H1 (cell line): ENCODE data around the gene HSCB. TPM values are rescaled to one million over a fixed set of nuclear protein-coding genes. Genes with fewer than 3 reads are reported as not detected.

Source experiments
- CTCF ChIA-PET: fragments of 300-600 bp; sonication (Branson Sonifier 250); formaldehyde crosslinking; loops from one replicate; lab custom pipeline; 2021; ENCODE audit not compliant: partially characterized antibody; lab: Charles Lee
- POLR2A ChIA-PET: fragments of 300-600 bp; sonication (Branson Sonifier 250); formaldehyde crosslinking; loops from one replicate; lab custom pipeline; 2021; ENCODE audit warnings: inconsistent platforms; ENCODE audit not compliant: partially characterized antibody; lab: Charles Lee
- DNase-seq, 2 experiments: peaks; one replicate each; pipeline versions ENCODE4 v3.0.0 to v3.0.0-alpha.2; 2010 to 2022; ENCODE audit warnings: low spot score in 2 of 2, low read depth in 1 of 2, mixed read lengths in 1 of 2
- FAIRE-seq: peaks from 2 replicates; lab custom pipeline; 2011; peaks lifted over from hg19 to GRCh38; lab: Jason Lieb, UNC
- H2AFZ ChIP-seq: 2 replicates; pipeline ENCODE4 v1.8.1; 2012; ENCODE audit warnings: low read length, inconsistent platforms
- H2AK5ac ChIP-seq: 2 replicates; pipeline ENCODE4 v1.6.1; 2013; ENCODE audit warnings: low read depth, low read length
- H2BK120ac ChIP-seq: replicated peaks from 2 replicates; pipeline ENCODE3; 2013; ENCODE audit warnings: low read depth, low read length, inconsistent platforms
- H2BK12ac ChIP-seq: 2 replicates; pipeline ENCODE4 v1.6.1; 2013; ENCODE audit warnings: low read depth, low read length
- H2BK15ac ChIP-seq: 2 replicates; pipeline ENCODE4 v1.6.1; 2013; ENCODE audit warnings: low read length
- H2BK20ac ChIP-seq: 2 replicates; pipeline ENCODE4 v1.6.1; 2013; ENCODE audit warnings: low read length
- H2BK5ac ChIP-seq: 2 replicates; pipeline ENCODE4 v1.6.1; 2013; ENCODE audit warnings: low read depth, low read length
- H3K14ac ChIP-seq: 2 replicates; pipeline ENCODE4 v1.6.1; 2013; ENCODE audit warnings: inconsistent platforms; ENCODE audit not compliant: insufficient read length
- H3K18ac ChIP-seq: 2 replicates; pipeline ENCODE4 v1.6.1; 2013; ENCODE audit warnings: low read length; ENCODE audit errors: extremely low read depth
- H3K23ac ChIP-seq: 2 replicates; pipeline ENCODE4 v1.6.1; 2013; ENCODE audit warnings: inconsistent platforms; ENCODE audit not compliant: insufficient read length
- H3K23me2 ChIP-seq: 2 replicates; pipeline ENCODE4 v1.6.1; 2013; ENCODE audit warnings: low read depth, low read length
- H3K27ac ChIP-seq: 2 replicates; pipeline ENCODE4 v1.6.1; 2011; ENCODE audit warnings: low read depth, low read length, inconsistent platforms
- H3K27me3 ChIP-seq, 4 experiments: replicated peaks in 1 of 4; 1 replicate in 1 of 4; 2 replicates in 3 of 4; pipeline versions ENCODE4 v1.6.1 to v1.8.1; 2011 to 2013; ENCODE audit warnings: low read length in 3 of 4, mild to moderate bottlenecking in 3 of 4, inconsistent platforms in 2 of 4, mixed read lengths in 2 of 4, moderate library complexity in 1 of 4; ENCODE audit not compliant: control insufficient read depth in 3 of 4, insufficient read depth in 3 of 4; ENCODE audit errors: extremely low read depth in 1 of 4
- H3K36me3 ChIP-seq, 4 experiments: 2 replicates each; pipeline versions ENCODE4 v1.6.1 to v1.8.1; 2011 to 2013; ENCODE audit warnings: mild to moderate bottlenecking in 4 of 4, low read length in 3 of 4, moderate library complexity in 2 of 4, control low read depth in 1 of 4, inconsistent platforms in 1 of 4; ENCODE audit not compliant: insufficient read depth in 4 of 4, control insufficient read depth in 2 of 4
- H3K4ac ChIP-seq: replicated peaks from 2 replicates; pipeline ENCODE3; 2013; ENCODE audit warnings: low read length, low read depth, mixed read lengths, inconsistent platforms; ENCODE audit not compliant: insufficient read length
- H3K4me1 ChIP-seq, 4 experiments: replicated peaks in 1 of 4; 1 replicate in 1 of 4; 2 replicates in 3 of 4; pipeline versions ENCODE4 v1.6.1 to v1.8.1; 2011 to 2013; ENCODE audit warnings: low read length in 3 of 4, inconsistent platforms in 2 of 4, mixed read lengths in 1 of 4; ENCODE audit not compliant: insufficient read depth in 4 of 4, control insufficient read depth in 3 of 4
- H3K4me2 ChIP-seq, 2 experiments: 2 replicates each; pipeline versions ENCODE4 v1.6.1 to v1.8.1; 2011 to 2013; ENCODE audit warnings: low read depth in 2 of 2, low read length in 2 of 2, control low read depth in 1 of 2, inconsistent platforms in 1 of 2, mild to moderate bottlenecking in 1 of 2; ENCODE audit not compliant: insufficient read depth in 1 of 2
- H3K4me3 ChIP-seq, 4 experiments: fragments of 200-600, 300-600 bp in 1 of 4; sonication (generic), shearing (Covaris generic), sonication (Bioruptor Twin) in 1 of 4; 2 replicates each; pipeline versions ENCODE4 v1.5.1 to v1.8.1; 2011 to 2016; ENCODE audit warnings: low read length in 4 of 4, low read depth in 3 of 4, control low read depth in 2 of 4, inconsistent platforms in 2 of 4, mild to moderate bottlenecking in 2 of 4, mixed read lengths in 1 of 4, moderate library complexity in 1 of 4; ENCODE audit not compliant: insufficient read depth in 2 of 4; ENCODE audit errors: extremely low read depth in 1 of 4
- H3K56ac ChIP-seq: replicated peaks from 2 replicates; pipeline ENCODE3; 2013; ENCODE audit warnings: low read depth, mild to moderate bottlenecking, mixed read lengths, low read length, inconsistent platforms; ENCODE audit not compliant: insufficient read length
- H3K79me1 ChIP-seq: 2 replicates; pipeline ENCODE4 v1.6.1; 2013; ENCODE audit warnings: low read depth, low read length, control low read depth
- H3K79me2 ChIP-seq, 2 experiments: 2 replicates each; pipeline versions ENCODE4 v1.6.1 to v1.8.1; 2012 to 2013; ENCODE audit warnings: low read length in 2 of 2, mild to moderate bottlenecking in 2 of 2, inconsistent platforms in 1 of 2; ENCODE audit not compliant: insufficient read depth in 2 of 2, control insufficient read depth in 1 of 2
- H3K9ac ChIP-seq, 4 experiments: replicated peaks in 1 of 4; 1 replicate in 1 of 4; 2 replicates in 3 of 4; pipeline versions ENCODE4 v1.6.1 to v1.8.1; 2011 to 2013; ENCODE audit warnings: low read depth in 3 of 4, low read length in 3 of 4, control low read depth in 2 of 4, mild to moderate bottlenecking in 2 of 4, moderate library complexity in 2 of 4, inconsistent platforms in 1 of 4; ENCODE audit errors: extremely low read depth in 1 of 4
- H3K9me3 ChIP-seq, 2 experiments: 2 replicates each; pipeline versions ENCODE4 v1.6.1 to v1.8.1; 2012 to 2013; ENCODE audit warnings: mild to moderate bottlenecking in 2 of 2, moderate library complexity in 2 of 2, control low read depth in 1 of 2, inconsistent platforms in 1 of 2, low read depth in 1 of 2, low read length in 1 of 2, mixed read lengths in 1 of 2; ENCODE audit not compliant: insufficient read depth in 2 of 2
- H4K20me1 ChIP-seq, 2 experiments: replicated peaks in 1 of 2; 2 replicates each; pipeline versions ENCODE3 to v1.8.1; 2011 to 2013; ENCODE audit warnings: inconsistent platforms in 2 of 2, low read length in 2 of 2, mild to moderate bottlenecking in 1 of 2; ENCODE audit not compliant: insufficient read depth in 2 of 2, control insufficient read depth in 1 of 2
- H4K5ac ChIP-seq: 2 replicates; pipeline ENCODE4 v1.6.1; 2013; ENCODE audit warnings: low read length, low read depth, mixed read lengths, inconsistent platforms; ENCODE audit not compliant: insufficient read length
- H4K8ac ChIP-seq: 2 replicates; pipeline ENCODE4 v1.8.0; 2013; ENCODE audit warnings: mild to moderate bottlenecking, moderate library complexity, low read length, inconsistent platforms; ENCODE audit not compliant: insufficient read depth; ENCODE audit errors: extremely low read depth
- H4K91ac ChIP-seq: replicated peaks from 2 replicates; pipeline ENCODE3; 2013; ENCODE audit warnings: low read length, mixed read lengths, inconsistent platforms; ENCODE audit not compliant: insufficient read length
- BACH1 ChIP-seq: IDR thresholded peaks from 2 replicates; pipeline ENCODE4 v1.6.1; 2012; ENCODE audit warnings: low read length, improper control_type of control experiment
- CBX8 ChIP-seq: fragments of 300-800, 300-1000 bp; sonication (generic); IDR thresholded peaks from 2 replicates; pipeline ENCODE4 v1.7.1; 2016; ENCODE audit warnings: low read depth, low read length, borderline replicate concordance
- EP300 ChIP-seq, 2 experiments: IDR thresholded peaks; 1 replicate in 1 of 2; 2 replicates in 1 of 2; pipeline ENCODE4 v1.6.1; 2011 to 2012; ENCODE audit warnings: low read depth in 2 of 2, low read length in 2 of 2, mild to moderate bottlenecking in 2 of 2, borderline replicate concordance in 1 of 2, inconsistent platforms in 1 of 2, moderate library complexity in 1 of 2
- EZH2 ChIP-seq: fragments of 200-600 bp; sonication (generic); IDR thresholded peaks from 2 replicates; pipeline ENCODE4 v1.7.1; 2012; ENCODE audit warnings: low read depth, mild to moderate bottlenecking, moderate library complexity, low read length, inconsistent platforms; ENCODE audit not compliant: severe bottlenecking
- GTF2F1 ChIP-seq: IDR thresholded peaks from 2 replicates; pipeline ENCODE4 v1.6.1; 2012; ENCODE audit warnings: low read depth, low read length, improper control_type of control experiment, borderline replicate concordance
- KDM4A ChIP-seq: IDR thresholded peaks from one replicate; pipeline ENCODE4 v1.7.1; 2012; ENCODE audit warnings: low read depth, mild to moderate bottlenecking, moderate library complexity, low read length, inconsistent platforms; ENCODE audit not compliant: severe bottlenecking
- MAFK ChIP-seq: IDR thresholded peaks from 2 replicates; pipeline ENCODE4 v1.6.1; 2012; ENCODE audit warnings: low read depth, mild to moderate bottlenecking, improper control_type of control experiment, low read length
- POU5F1 ChIP-seq: IDR thresholded peaks from 2 replicates; pipeline ENCODE4 v1.6.1; 2011; ENCODE audit warnings: low read depth, mild to moderate bottlenecking, low read length, moderate library complexity
- SIN3A ChIP-seq, 2 experiments: IDR thresholded peaks in 1 of 2; conservative IDR thresholded peaks in 1 of 2; 2 replicates each; pipeline ENCODE4 v1.6.1; 2011 to 2012; ENCODE audit warnings: low read length in 2 of 2, improper control_type of control experiment in 1 of 2, low read depth in 1 of 2, mild to moderate bottlenecking in 1 of 2
- SP1 ChIP-seq: IDR thresholded peaks from 2 replicates; pipeline ENCODE4 v1.6.1; 2011; ENCODE audit warnings: low read depth, low read length
- SP4 ChIP-seq: IDR thresholded peaks from 2 replicates; pipeline ENCODE4 v1.6.1; 2012; ENCODE audit warnings: low read length, inconsistent platforms
- TAF1 ChIP-seq: IDR thresholded peaks from 2 replicates; pipeline ENCODE4 v1.6.1; 2011; ENCODE audit warnings: mild to moderate bottlenecking, low read depth, low read length
- TCF12 ChIP-seq: IDR thresholded peaks from 2 replicates; pipeline ENCODE4 v1.6.1; 2011; ENCODE audit warnings: low read depth, mild to moderate bottlenecking, low read length
- polyA plus RNA-seq, 7 experiments: library from polyadenylated mRNA; depleted of rRNA in 3 of 7; stranded (reverse) in 5 of 7; unstranded in 2 of 7; fragments of >200 nt in 5 of 7; fragments of 200-250 nt in 2 of 7; gene quantifications; 1 replicate in 5 of 7; 2 replicates in 1 of 7; 4 replicates in 1 of 7; pipeline versions ENCODE4 v1.2.1 to v1.2.3, GENCODE V29; 2011 to 2013; ENCODE audit warnings: missing spikeins in 2 of 7, mixed read lengths in 2 of 7
- total RNA-seq: library from RNA; stranded (reverse); fragmentation: NEBNext Ultra II Directional; extraction: Animal tissue kit (Norgen Biotek cat#: 25700); gene quantifications from 2 replicates; pipeline ENCODE4 v1.2.1, GENCODE V29; 2021
- TF ChIP-seq, protein P1 (sequence below): IDR thresholded peaks from 2 replicates; pipeline ENCODE4 v1.6.1; 2012; ENCODE audit warnings: low read length, inconsistent platforms

HSCB gene
- total and polyA plus RNA-seq, 2 of the 8 experiments (the other 6 are each of a cell fraction or from before 2014, with no cell fraction given): 14.7 to 16.6 TPM

DNA sequence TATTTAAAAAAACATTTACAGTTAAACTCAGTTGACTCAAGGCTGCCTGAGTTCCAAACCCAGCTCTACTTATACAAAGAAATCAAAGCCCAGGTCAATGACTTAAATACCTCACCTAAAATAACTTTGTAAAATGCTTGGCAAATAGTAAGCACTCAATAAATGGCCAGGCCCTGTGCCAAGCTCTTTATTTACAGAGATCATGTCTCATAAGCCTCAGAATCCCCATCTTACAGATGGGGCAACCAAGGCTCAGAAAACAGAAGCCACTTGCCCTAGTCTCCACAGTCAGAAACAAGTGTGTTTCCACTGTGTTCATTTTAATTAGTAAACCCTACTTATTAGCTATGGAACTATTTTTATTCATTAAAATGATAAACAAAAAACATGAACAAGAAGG, 31.7 kb upstream of the HSCB start:
- Histone ChIP-seq H3K4ac (no peak overlapping the region), H2BK12ac (no peak overlapping the region), H3K27me3 (no peaks in the 10 kb centered on the region), H2BK5ac (no peak overlapping the region), H3K23me2 (no peaks in the 10 kb centered on the region), H2BK20ac (no peak overlapping the region), H4K20me1 (peaks cover 0 to 2% of the 10 kb centered on the region in 2 experiments), H3K9ac (no peak overlapping the region), H3K56ac (no peak overlapping the region), H3K4me3 (no peak overlapping the region), H3K14ac (no peak overlapping the region), H4K91ac (no peak overlapping the region), H3K27ac (no peak overlapping the region), H3K9me3 (no peaks in the 10 kb centered on the region), H3K79me2 (no peaks in the 10 kb centered on the region), H2BK120ac (no peak overlapping the region), H3K18ac (no peak overlapping the region), H2AFZ (no peak overlapping the region), H3K79me1 (no peaks in the 10 kb centered on the region), H3K36me3 (peaks cover 0 to 44% (median 21%) of the 10 kb centered on the region in 4 experiments; a peak in 7 of 8 replicates), H3K4me2 (no peak overlapping the region), H4K5ac (no peak overlapping the region), H2AK5ac (no peak overlapping the region), H3K4me1 (no peaks in the 10 kb centered on the region), H4K8ac (no peak overlapping the region), H2BK15ac (no peak overlapping the region), H3K23ac (no peak overlapping the region)
- ChIA-PET CTCF (interaction anchor here (0.8 kb wide), 1 partner anchor 535 kb away, joined by 4 read pairs; no protein-coding TSS in a partner anchor), POLR2A (interaction anchor here (1.4 kb wide), 1 partner anchor 20 kb away, joined by 3 read pairs; no protein-coding TSS in a partner anchor)
- FAIRE-seq: no peak
- DNase-seq: no peak
- TF ChIP-seq POU5F1 (no peak), TAF1 (no peak), CBX8 (no peak), EZH2 (no peak), MAFK (no peak), TCF12 (no peak), EP300 (IDR thresholded peaks at IDR 0.05; ENCODE audit: borderline replicate concordance in 1 of 2, low read depth in 2 of 2, low read length in 2 of 2) (no peak), SIN3A (conservative IDR thresholded peaks at IDR 0.05 in 1 of 2, IDR thresholded peaks at IDR 0.05 in 1 of 2; ENCODE audit: low read depth in 1 of 2, low read length in 2 of 2) (no peak), BACH1 (no peak), SP4 (no peak), SP1 (no peak), KDM4A (no peak), GTF2F1 (no peak)
- TF ChIP-seq, protein P1, sequence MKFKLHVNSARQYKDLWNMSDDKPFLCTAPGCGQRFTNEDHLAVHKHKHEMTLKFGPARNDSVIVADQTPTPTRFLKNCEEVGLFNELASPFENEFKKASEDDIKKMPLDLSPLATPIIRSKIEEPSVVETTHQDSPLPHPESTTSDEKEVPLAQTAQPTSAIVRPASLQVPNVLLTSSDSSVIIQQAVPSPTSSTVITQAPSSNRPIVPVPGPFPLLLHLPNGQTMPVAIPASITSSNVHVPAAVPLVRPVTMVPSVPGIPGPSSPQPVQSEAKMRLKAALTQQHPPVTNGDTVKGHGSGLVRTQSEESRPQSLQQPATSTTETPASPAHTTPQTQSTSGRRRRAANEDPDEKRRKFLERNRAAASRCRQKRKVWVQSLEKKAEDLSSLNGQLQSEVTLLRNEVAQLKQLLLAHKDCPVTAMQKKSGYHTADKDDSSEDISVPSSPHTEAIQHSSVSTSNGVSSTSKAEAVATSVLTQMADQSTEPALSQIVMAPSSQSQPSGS: no peak
